Type B pancreatic cell (in vitro differentiated cells): ENCODE results near the gene GLRA3. TPM values are rescaled to one million over a fixed set of nuclear protein-coding genes. Genes with fewer than 3 reads are reported as not detected.

Experiments used
- DNase-seq: peaks from one replicate; pipeline ENCODE4 v3.0.0; 2021; ENCODE audit warnings: mixed read lengths; ENCODE audit not compliant: unreplicated experiment; ENCODE audit errors: extremely low spot score
- H3K27ac Mint-ChIP-seq: 2 replicates; pipeline ENCODE4 v1.8.0; 2021; ENCODE audit warnings: mild to moderate bottlenecking, mixed read lengths
- H3K27me3 Mint-ChIP-seq: 2 replicates; pipeline ENCODE4 v1.8.0; 2021; ENCODE audit warnings: mixed read lengths
- H3K36me3 Mint-ChIP-seq: 2 replicates; pipeline ENCODE4 v1.8.0; 2021; ENCODE audit warnings: mixed read lengths
- H3K4me1 Mint-ChIP-seq: one replicate; pipeline ENCODE4 v1.8.0; 2021; ENCODE audit warnings: mixed read lengths; ENCODE audit not compliant: unreplicated experiment
- H3K4me3 Mint-ChIP-seq: 2 replicates; pipeline ENCODE4 v1.8.0; 2021; ENCODE audit warnings: mild to moderate bottlenecking, mixed read lengths
- H3K9me3 Mint-ChIP-seq: 2 replicates; pipeline ENCODE4 v1.8.0; 2021; ENCODE audit warnings: mixed read lengths
- CTCF ChIP-seq: fragments of 200-600 bp; sonication (generic); conservative IDR thresholded peaks from 2 replicates; pipeline ENCODE4 v1.5.0; 2021; ENCODE audit warnings: antibody characterized with exemption, mild to moderate bottlenecking
- total RNA-seq: library from RNA; stranded (reverse); gene quantifications from 2 replicates; pipeline ENCODE4 v1.2.1, GENCODE V29; 2021; ENCODE audit warnings: low replicate concordance

The GLRA3 gene
- total RNA-seq, 1 donor from 2014 or later = 0.60 TPM

- Mint-ChIP-seq H3K4me1 (no peaks in the 10 kb centered on the region), H3K27ac (no peak overlapping the region), H3K9me3 (no peaks in the 10 kb centered on the region), H3K36me3 (no peaks in the 10 kb centered on the region), H3K4me3 (no peak overlapping the region), H3K27me3 (no peaks in the 10 kb centered on the region)
- no peak for DNase-seq
- no peak for TF ChIP-seq CTCF
Measured at GRCh38 chr4:174856926-174857800, 28.1 kb upstream of the GLRA3 start.

- no peaks in the 10 kb centered on the region for H3K36me3 Mint-ChIP-seq
- no peaks in the 10 kb centered on the region for H3K4me1 Mint-ChIP-seq
- no peak for TF ChIP-seq CTCF
- no peak overlapping the region for H3K27ac Mint-ChIP-seq
- DNase-seq = no peak
- no peak overlapping the region for H3K4me3 Mint-ChIP-seq
- no peaks in the 10 kb centered on the region for H3K9me3 Mint-ChIP-seq
- no peaks in the 10 kb centered on the region for H3K27me3 Mint-ChIP-seq
Measured at GRCh38 chr4:174855050-174855449, 26.0 kb upstream of the GLRA3 start.

GRCh38 chr4:174853629-174854028 is 24.6 kb upstream of the GLRA3 start:
- TF ChIP-seq CTCF = no peak
- Mint-ChIP-seq H3K27ac (no peak overlapping the region), H3K4me1 (no peaks in the 10 kb centered on the region), H3K27me3 (no peaks in the 10 kb centered on the region), H3K36me3 (no peaks in the 10 kb centered on the region), H3K9me3 (no peaks in the 10 kb centered on the region), H3K4me3 (no peak overlapping the region)
- no peak for DNase-seq

- Mint-ChIP-seq H3K27me3 (no peaks in the 10 kb centered on the region), H3K27ac (no peak overlapping the region), H3K4me3 (no peak overlapping the region), H3K36me3 (no peaks in the 10 kb centered on the region), H3K4me1 (no peaks in the 10 kb centered on the region), H3K9me3 (no peaks in the 10 kb centered on the region)
- no peak for TF ChIP-seq CTCF
- no peak for DNase-seq
Measured at GRCh38 chr4:174848596-174848995, 19.5 kb upstream of the GLRA3 start.

- Mint-ChIP-seq H3K36me3 (no peaks in the 10 kb centered on the region), H3K27ac (no peak overlapping the region), H3K27me3 (no peaks in the 10 kb centered on the region), H3K4me3 (no peak overlapping the region), H3K9me3 (no peaks in the 10 kb centered on the region), H3K4me1 (no peaks in the 10 kb centered on the region)
- TF ChIP-seq CTCF = no peak
- no peak for DNase-seq
Measured at GRCh38 chr4:174847801-174848427, 18.9 kb upstream of the GLRA3 start.
